Measurements from ENCODE around the gene DIDO1. TPM values are rescaled to one million over a fixed set of nuclear protein-coding genes. Genes with fewer than 3 reads are reported as not detected.

DIDO1 gene
- total and polyA plus RNA-seq, 2 of the 4 experiments (the other 2 are of a cell fraction) = 21.8 to 28.1 TPM

DNA sequence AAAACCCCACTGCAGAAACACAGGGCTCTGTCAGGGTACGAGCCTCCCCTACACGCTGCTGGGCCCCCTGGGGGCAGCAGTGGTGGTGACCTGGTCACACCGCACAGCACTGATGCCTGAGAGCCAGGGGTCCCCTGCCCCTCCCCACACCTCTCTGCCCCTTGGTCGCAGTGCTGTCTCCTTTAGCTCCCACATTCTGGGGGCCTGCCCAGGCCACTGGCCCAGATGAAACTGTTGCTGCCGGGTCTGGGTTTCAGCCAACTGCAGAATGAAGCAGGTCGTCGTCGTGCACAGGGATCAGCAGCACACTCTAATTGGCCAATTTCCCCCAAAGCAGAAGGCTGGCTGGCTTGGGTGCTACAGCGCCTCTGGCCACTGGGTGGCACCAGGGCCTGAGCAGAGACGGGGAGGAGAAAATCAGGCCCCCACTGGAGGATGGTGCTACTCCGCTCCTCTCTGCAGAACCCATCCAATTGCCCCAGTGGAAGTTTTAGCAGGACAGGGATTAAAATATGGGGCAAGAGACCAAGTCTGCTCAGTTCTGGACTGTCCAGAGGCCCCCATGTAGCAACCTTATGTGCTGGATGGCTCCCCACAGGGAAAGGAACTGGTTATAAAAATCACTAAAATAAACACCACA lies 26.1 kb downstream of the DIDO1 start (continued):
- no peak for TF ChIP-seq USF2 (IDR thresholded peaks at IDR 0.05; ENCODE audit: low read depth, low read length)

DNA sequence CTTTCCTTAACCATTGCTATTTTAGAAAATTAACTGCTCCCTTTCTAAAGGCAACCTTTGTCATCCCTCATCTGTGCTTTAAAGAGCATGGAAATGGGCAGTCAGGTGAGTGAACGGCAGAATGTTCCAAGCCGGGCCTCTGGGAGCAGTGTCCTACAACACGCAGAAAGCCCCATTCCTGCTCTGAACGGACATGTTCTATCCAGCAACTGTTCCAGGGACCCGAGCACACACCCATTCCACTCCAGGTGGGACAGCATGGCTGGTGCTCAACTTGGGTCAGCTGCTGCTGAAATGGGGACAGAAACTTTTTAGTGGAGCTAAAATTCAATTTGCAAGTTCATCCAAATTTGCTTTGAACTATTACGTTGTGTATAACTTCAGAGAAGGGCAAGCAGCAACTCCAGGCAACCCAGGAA lies 26.7 kb downstream of the DIDO1 start:
- Histone ChIP-seq H3K9ac (ENCODE audit: low read depth, low read length) (no peak overlapping the region), H2BK20ac (ENCODE audit: low read depth, low read length) (no peak overlapping the region), H4K91ac (ENCODE audit: insufficient read depth, low read depth, low read length) (no peak overlapping the region; the same call in 1 of the 2 replicates), H2AK5ac (ENCODE audit: low read depth, low read length) (no peak overlapping the region), H3K4ac (ENCODE audit: low read depth, low read length) (no peak overlapping the region), H3K23ac (ENCODE audit: low read depth, low read length) (no peak overlapping the region), H3K9me3 (ENCODE audit: control insufficient read depth, insufficient read depth, low read length) (no peaks in the 10 kb centered on the region), H2AFZ (replicated peaks; ENCODE audit: low read length, poor library complexity) (no peak overlapping the region), H4K5ac (ENCODE audit: low read depth, low read length) (no peak overlapping the region), H3K9me1 (ENCODE audit: insufficient read depth, low read length) (peaks cover 12% of the 10 kb centered on the region), H2AK9ac (replicated peaks; ENCODE audit: low read depth, low read length, poor library complexity) (no peak overlapping the region), H3K18ac (ENCODE audit: low read depth, low read length) (no peak overlapping the region), H3K27ac (ENCODE audit: insufficient read depth, low read length) (no peak overlapping the region), H2BK15ac (ENCODE audit: low read depth, low read length) (no peak overlapping the region), H2BK5ac (ENCODE audit: low read depth, low read length, poor library complexity, severe bottlenecking) (no peak overlapping the region), H3K36me3 (ENCODE audit: control insufficient read depth, insufficient read depth, low read length) (peaks cover 35% of the 10 kb centered on the region), H3K4me3 (ENCODE audit: insufficient read depth, low read depth, low read length) (no peak overlapping the region), H4K8ac (ENCODE audit: low read depth in 2 of 2, low read length in 2 of 2) (no peak overlapping the region), H3K4me2 (ENCODE audit: low read depth, low read length) (no peak overlapping the region), H3K56ac (ENCODE audit: extremely low read depth, insufficient read depth, low read length) (no peak overlapping the region), H3K79me1 (ENCODE audit: low read depth in 1 of 2, low read length in 2 of 2) (peaks cover 6 to 67% of the 10 kb centered on the region in 2 experiments; a peak in 3 of 4 replicates), H3K27me3 (ENCODE audit: control insufficient read depth, insufficient read depth, low read length) (no peaks in the 10 kb centered on the region), H3K4me1 (ENCODE audit: control insufficient read depth, insufficient read depth, low read length) (peaks cover 26% of the 10 kb centered on the region), H2BK120ac (ENCODE audit: low read depth, low read length) (no peak overlapping the region), H4K20me1 (ENCODE audit: insufficient read depth, low read length) (peaks cover 38% of the 10 kb centered on the region), H3K14ac (replicated peaks; ENCODE audit: low read depth, low read length) (no peak overlapping the region)
- WGBS, 2 experiments (ENCODE audit: extremely low coverage in 2 of 2, insufficient read length in 1 of 2) = 61% methylated on average over 3 of the region's 6 CpGs; no CpG with 5 or more reads in 1 of the 2 experiments
- BruUV-seq (replicated peaks) = no TSS peak
- ChIA-PET CTCF (interaction anchor here (0.6 kb wide), 1 partner anchor 10 kb away, joined by 3 read pairs; no protein-coding TSS in a partner anchor), POLR2A (ENCODE audit: unreplicated experiment) (no interaction called here)
- in situ Hi-C loops (cut with MboI; ENCODE audit: low sequenced_read_pairs) (no loop called here), intact Hi-C loops (cut with micrococcal nuclease) (loop anchor here (1.0 to 2.0 kb wide), 4 partner anchors 25 to 110 kb away; no protein-coding TSS in a partner anchor), dilution Hi-C loops (cut with HindIII; ENCODE audit: low sequenced_read_pairs, unreplicated experiment) (no loop called here)
- no peak for ATAC-seq (ENCODE audit: low read depth)
- DNase-seq = no peak
- TF ChIP-seq MAZ (IDR thresholded peaks at IDR 0.05; ENCODE audit: borderline replicate concordance, low read depth, low read length) (no peak), MAFK (IDR thresholded peaks at IDR 0.05; ENCODE audit: low read depth, low read length) (no peak), RFX5 (IDR thresholded peaks at IDR 0.05; ENCODE audit: low read depth, low read length) (no peak), NFE2L2 (IDR thresholded peaks at IDR 0.05; ENCODE audit: low read depth, low read length) (no peak), MXI1 (IDR thresholded peaks at IDR 0.05; ENCODE audit: borderline replicate concordance, low read depth, low read length) (no peak), POLR2A (IDR thresholded peaks at IDR 0.05; ENCODE audit: low read depth, low read length) (no peak), BHLHE40 (IDR thresholded peaks at IDR 0.05; ENCODE audit: low read depth, low read length) (no peak), RAD21 (IDR thresholded peaks at IDR 0.05; ENCODE audit: low read length) (no peak), RCOR1 (IDR thresholded peaks at IDR 0.05; ENCODE audit: insufficient replicate concordance, low read length) (no peak), USF2 (IDR thresholded peaks at IDR 0.05; ENCODE audit: low read depth, low read length) (no peak), CHD1 (IDR thresholded peaks at IDR 0.05; ENCODE audit: low read depth, low read length) (no peak)
- TF ChIP-seq, protein P1, sequence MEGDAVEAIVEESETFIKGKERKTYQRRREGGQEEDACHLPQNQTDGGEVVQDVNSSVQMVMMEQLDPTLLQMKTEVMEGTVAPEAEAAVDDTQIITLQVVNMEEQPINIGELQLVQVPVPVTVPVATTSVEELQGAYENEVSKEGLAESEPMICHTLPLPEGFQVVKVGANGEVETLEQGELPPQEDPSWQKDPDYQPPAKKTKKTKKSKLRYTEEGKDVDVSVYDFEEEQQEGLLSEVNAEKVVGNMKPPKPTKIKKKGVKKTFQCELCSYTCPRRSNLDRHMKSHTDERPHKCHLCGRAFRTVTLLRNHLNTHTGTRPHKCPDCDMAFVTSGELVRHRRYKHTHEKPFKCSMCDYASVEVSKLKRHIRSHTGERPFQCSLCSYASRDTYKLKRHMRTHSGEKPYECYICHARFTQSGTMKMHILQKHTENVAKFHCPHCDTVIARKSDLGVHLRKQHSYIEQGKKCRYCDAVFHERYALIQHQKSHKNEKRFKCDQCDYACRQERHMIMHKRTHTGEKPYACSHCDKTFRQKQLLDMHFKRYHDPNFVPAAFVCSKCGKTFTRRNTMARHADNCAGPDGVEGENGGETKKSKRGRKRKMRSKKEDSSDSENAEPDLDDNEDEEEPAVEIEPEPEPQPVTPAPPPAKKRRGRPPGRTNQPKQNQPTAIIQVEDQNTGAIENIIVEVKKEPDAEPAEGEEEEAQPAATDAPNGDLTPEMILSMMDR (conservative IDR thresholded peaks at IDR 0.05; ENCODE audit: low read depth, low read length) = no peak

All from IMR-90 (cell line).